H1 (cell line): ENCODE data around the gene RPA3. TPM values are rescaled to one million over a fixed set of nuclear protein-coding genes. Genes with fewer than 3 reads are reported as not detected.

ENCODE experiments used
- CTCF ChIA-PET: fragments of 300-600 bp; sonication (Branson Sonifier 250); formaldehyde crosslinking; loops from one replicate; lab custom pipeline; 2021; ENCODE audit not compliant: partially characterized antibody; lab: Charles Lee
- POLR2A ChIA-PET: fragments of 300-600 bp; sonication (Branson Sonifier 250); formaldehyde crosslinking; loops from one replicate; lab custom pipeline; 2021; ENCODE audit warnings: inconsistent platforms; ENCODE audit not compliant: partially characterized antibody; lab: Charles Lee
- DNase-seq, 2 experiments: peaks; one replicate each; pipeline versions ENCODE4 v3.0.0 to v3.0.0-alpha.2; 2010 to 2022; ENCODE audit warnings: low spot score in 2 of 2, low read depth in 1 of 2, mixed read lengths in 1 of 2
- FAIRE-seq: peaks from 2 replicates; lab custom pipeline; 2011; peaks lifted over from hg19 to GRCh38; lab: Jason Lieb, UNC
- H2AFZ ChIP-seq: 2 replicates; pipeline ENCODE4 v1.8.1; 2012; ENCODE audit warnings: low read length, inconsistent platforms
- H2AK5ac ChIP-seq: 2 replicates; pipeline ENCODE4 v1.6.1; 2013; ENCODE audit warnings: low read depth, low read length
- H2BK120ac ChIP-seq: replicated peaks from 2 replicates; pipeline ENCODE3; 2013; ENCODE audit warnings: low read depth, low read length, inconsistent platforms
- H2BK12ac ChIP-seq: 2 replicates; pipeline ENCODE4 v1.6.1; 2013; ENCODE audit warnings: low read depth, low read length
- H2BK15ac ChIP-seq: 2 replicates; pipeline ENCODE4 v1.6.1; 2013; ENCODE audit warnings: low read length
- H2BK20ac ChIP-seq: 2 replicates; pipeline ENCODE4 v1.6.1; 2013; ENCODE audit warnings: low read length
- H2BK5ac ChIP-seq: 2 replicates; pipeline ENCODE4 v1.6.1; 2013; ENCODE audit warnings: low read depth, low read length
- H3K14ac ChIP-seq: 2 replicates; pipeline ENCODE4 v1.6.1; 2013; ENCODE audit warnings: inconsistent platforms; ENCODE audit not compliant: insufficient read length
- H3K18ac ChIP-seq: 2 replicates; pipeline ENCODE4 v1.6.1; 2013; ENCODE audit warnings: low read length; ENCODE audit errors: extremely low read depth
- H3K23ac ChIP-seq: 2 replicates; pipeline ENCODE4 v1.6.1; 2013; ENCODE audit warnings: inconsistent platforms; ENCODE audit not compliant: insufficient read length
- H3K23me2 ChIP-seq: 2 replicates; pipeline ENCODE4 v1.6.1; 2013; ENCODE audit warnings: low read depth, low read length
- H3K27ac ChIP-seq: 2 replicates; pipeline ENCODE4 v1.6.1; 2011; ENCODE audit warnings: low read depth, low read length, inconsistent platforms
- H3K27me3 ChIP-seq, 4 experiments: replicated peaks in 1 of 4; 1 replicate in 1 of 4; 2 replicates in 3 of 4; pipeline versions ENCODE4 v1.6.1 to v1.8.1; 2011 to 2013; ENCODE audit warnings: low read length in 3 of 4, mild to moderate bottlenecking in 3 of 4, inconsistent platforms in 2 of 4, mixed read lengths in 2 of 4, moderate library complexity in 1 of 4; ENCODE audit not compliant: control insufficient read depth in 3 of 4, insufficient read depth in 3 of 4; ENCODE audit errors: extremely low read depth in 1 of 4
- H3K36me3 ChIP-seq, 4 experiments: 2 replicates each; pipeline versions ENCODE4 v1.6.1 to v1.8.1; 2011 to 2013; ENCODE audit warnings: mild to moderate bottlenecking in 4 of 4, low read length in 3 of 4, moderate library complexity in 2 of 4, control low read depth in 1 of 4, inconsistent platforms in 1 of 4; ENCODE audit not compliant: insufficient read depth in 4 of 4, control insufficient read depth in 2 of 4
- H3K4ac ChIP-seq: replicated peaks from 2 replicates; pipeline ENCODE3; 2013; ENCODE audit warnings: low read length, low read depth, mixed read lengths, inconsistent platforms; ENCODE audit not compliant: insufficient read length
- H3K4me1 ChIP-seq, 4 experiments: replicated peaks in 1 of 4; 1 replicate in 1 of 4; 2 replicates in 3 of 4; pipeline versions ENCODE4 v1.6.1 to v1.8.1; 2011 to 2013; ENCODE audit warnings: low read length in 3 of 4, inconsistent platforms in 2 of 4, mixed read lengths in 1 of 4; ENCODE audit not compliant: insufficient read depth in 4 of 4, control insufficient read depth in 3 of 4
- H3K4me2 ChIP-seq, 2 experiments: 2 replicates each; pipeline versions ENCODE4 v1.6.1 to v1.8.1; 2011 to 2013; ENCODE audit warnings: low read depth in 2 of 2, low read length in 2 of 2, control low read depth in 1 of 2, inconsistent platforms in 1 of 2, mild to moderate bottlenecking in 1 of 2; ENCODE audit not compliant: insufficient read depth in 1 of 2
- H3K4me3 ChIP-seq, 4 experiments: fragments of 200-600, 300-600 bp in 1 of 4; sonication (generic), shearing (Covaris generic), sonication (Bioruptor Twin) in 1 of 4; 2 replicates each; pipeline versions ENCODE4 v1.5.1 to v1.8.1; 2011 to 2016; ENCODE audit warnings: low read length in 4 of 4, low read depth in 3 of 4, control low read depth in 2 of 4, inconsistent platforms in 2 of 4, mild to moderate bottlenecking in 2 of 4, mixed read lengths in 1 of 4, moderate library complexity in 1 of 4; ENCODE audit not compliant: insufficient read depth in 2 of 4; ENCODE audit errors: extremely low read depth in 1 of 4
- H3K56ac ChIP-seq: replicated peaks from 2 replicates; pipeline ENCODE3; 2013; ENCODE audit warnings: low read depth, mild to moderate bottlenecking, mixed read lengths, low read length, inconsistent platforms; ENCODE audit not compliant: insufficient read length
- H3K79me1 ChIP-seq: 2 replicates; pipeline ENCODE4 v1.6.1; 2013; ENCODE audit warnings: low read depth, low read length, control low read depth
- H3K79me2 ChIP-seq, 2 experiments: 2 replicates each; pipeline versions ENCODE4 v1.6.1 to v1.8.1; 2012 to 2013; ENCODE audit warnings: low read length in 2 of 2, mild to moderate bottlenecking in 2 of 2, inconsistent platforms in 1 of 2; ENCODE audit not compliant: insufficient read depth in 2 of 2, control insufficient read depth in 1 of 2
- H3K9ac ChIP-seq, 4 experiments: replicated peaks in 1 of 4; 1 replicate in 1 of 4; 2 replicates in 3 of 4; pipeline versions ENCODE4 v1.6.1 to v1.8.1; 2011 to 2013; ENCODE audit warnings: low read depth in 3 of 4, low read length in 3 of 4, control low read depth in 2 of 4, mild to moderate bottlenecking in 2 of 4, moderate library complexity in 2 of 4, inconsistent platforms in 1 of 4; ENCODE audit errors: extremely low read depth in 1 of 4
- H3K9me3 ChIP-seq, 2 experiments: 2 replicates each; pipeline versions ENCODE4 v1.6.1 to v1.8.1; 2012 to 2013; ENCODE audit warnings: mild to moderate bottlenecking in 2 of 2, moderate library complexity in 2 of 2, control low read depth in 1 of 2, inconsistent platforms in 1 of 2, low read depth in 1 of 2, low read length in 1 of 2, mixed read lengths in 1 of 2; ENCODE audit not compliant: insufficient read depth in 2 of 2
- H4K20me1 ChIP-seq, 2 experiments: replicated peaks in 1 of 2; 2 replicates each; pipeline versions ENCODE3 to v1.8.1; 2011 to 2013; ENCODE audit warnings: inconsistent platforms in 2 of 2, low read length in 2 of 2, mild to moderate bottlenecking in 1 of 2; ENCODE audit not compliant: insufficient read depth in 2 of 2, control insufficient read depth in 1 of 2
- H4K5ac ChIP-seq: 2 replicates; pipeline ENCODE4 v1.6.1; 2013; ENCODE audit warnings: low read length, low read depth, mixed read lengths, inconsistent platforms; ENCODE audit not compliant: insufficient read length
- H4K8ac ChIP-seq: 2 replicates; pipeline ENCODE4 v1.8.0; 2013; ENCODE audit warnings: mild to moderate bottlenecking, moderate library complexity, low read length, inconsistent platforms; ENCODE audit not compliant: insufficient read depth; ENCODE audit errors: extremely low read depth
- H4K91ac ChIP-seq: replicated peaks from 2 replicates; pipeline ENCODE3; 2013; ENCODE audit warnings: low read length, mixed read lengths, inconsistent platforms; ENCODE audit not compliant: insufficient read length
- BCL11A ChIP-seq, 2 experiments: IDR thresholded peaks; one replicate each; pipeline ENCODE4 v1.6.1; 2011; ENCODE audit warnings: low read depth in 2 of 2, low read length in 2 of 2, mild to moderate bottlenecking in 2 of 2
- CEBPB ChIP-seq: IDR thresholded peaks from 2 replicates; pipeline ENCODE4 v1.6.1; 2012; ENCODE audit warnings: low read depth, low read length
- CHD2 ChIP-seq: IDR thresholded peaks from 2 replicates; pipeline ENCODE4 v1.6.1; 2012; ENCODE audit warnings: low read length, improper control_type of control experiment
- GABPA ChIP-seq: IDR thresholded peaks from 2 replicates; pipeline ENCODE4 v1.6.1; 2011; ENCODE audit warnings: mild to moderate bottlenecking, low read length, moderate library complexity, borderline replicate concordance; ENCODE audit not compliant: insufficient read depth
- JUND ChIP-seq: IDR thresholded peaks from 2 replicates; pipeline ENCODE4 v1.6.1; 2011; ENCODE audit warnings: mild to moderate bottlenecking, improper control_type of control experiment, low read length
- KDM1A ChIP-seq: fragments of 200-600, 300-600 bp; sonication (generic); IDR thresholded peaks from 2 replicates; pipeline ENCODE4 v1.7.1; 2016; ENCODE audit warnings: mild to moderate bottlenecking, low read length, borderline replicate concordance
- NANOG ChIP-seq: IDR thresholded peaks from 2 replicates; pipeline ENCODE4 v1.6.1; 2011; ENCODE audit warnings: low read length, low read depth, mild to moderate bottlenecking, inconsistent platforms; ENCODE audit not compliant: insufficient read depth, poor library complexity, severe bottlenecking
- POLR2A ChIP-seq, 2 experiments: IDR thresholded peaks; 1 replicate in 1 of 2; 2 replicates in 1 of 2; pipeline ENCODE4 v1.6.1; 2011; ENCODE audit warnings: low read depth in 2 of 2, low read length in 2 of 2, mild to moderate bottlenecking in 2 of 2; ENCODE audit errors: control extremely low read depth in 1 of 2
- RBBP5 ChIP-seq: IDR thresholded peaks from 2 replicates; pipeline ENCODE4 v1.7.1; 2012; ENCODE audit warnings: low read depth, mild to moderate bottlenecking, inconsistent platforms, low read length, moderate library complexity, borderline replicate concordance
- TBP ChIP-seq: IDR thresholded peaks from 2 replicates; pipeline ENCODE4 v1.6.1; 2011; ENCODE audit warnings: low read depth, low read length, improper control_type of control experiment
- WGBS, 2 experiments: shearing (Covaris generic) in 1 of 2; methylation state at CpG; one replicate each; pipeline versions ENCODE4 v1.1.6 to v1.1.7; 2013 to 2015; ENCODE audit warnings: low lambda C conversion rate in 2 of 2, mixed read lengths in 2 of 2, inconsistent platforms in 1 of 2, low coverage in 1 of 2, missing lambda C conversion rate in 1 of 2; ENCODE audit not compliant: insufficient replicate concordance in 2 of 2, insufficient coverage in 1 of 2, insufficient read length in 1 of 2; ENCODE audit errors: extremely low coverage in 1 of 2, missing lambda C conversion rate in 1 of 2; 5-methylcytosine and 5-hydroxymethylcytosine counted together
- polyA plus RNA-seq, 7 experiments: library from polyadenylated mRNA; depleted of rRNA in 3 of 7; stranded (reverse) in 5 of 7; unstranded in 2 of 7; fragments of >200 nt in 5 of 7; fragments of 200-250 nt in 2 of 7; gene quantifications; 1 replicate in 5 of 7; 2 replicates in 1 of 7; 4 replicates in 1 of 7; pipeline versions ENCODE4 v1.2.1 to v1.2.3, GENCODE V29; 2011 to 2013; ENCODE audit warnings: missing spikeins in 2 of 7, mixed read lengths in 2 of 7
- total RNA-seq: library from RNA; stranded (reverse); fragmentation: NEBNext Ultra II Directional; extraction: Animal tissue kit (Norgen Biotek cat#: 25700); gene quantifications from 2 replicates; pipeline ENCODE4 v1.2.1, GENCODE V29; 2021

RPA3 gene
- total and polyA plus RNA-seq, 2 of the 8 experiments (the other 6 are each of a cell fraction or from before 2014, with no cell fraction given): 60.2 to 105 TPM

DNA sequence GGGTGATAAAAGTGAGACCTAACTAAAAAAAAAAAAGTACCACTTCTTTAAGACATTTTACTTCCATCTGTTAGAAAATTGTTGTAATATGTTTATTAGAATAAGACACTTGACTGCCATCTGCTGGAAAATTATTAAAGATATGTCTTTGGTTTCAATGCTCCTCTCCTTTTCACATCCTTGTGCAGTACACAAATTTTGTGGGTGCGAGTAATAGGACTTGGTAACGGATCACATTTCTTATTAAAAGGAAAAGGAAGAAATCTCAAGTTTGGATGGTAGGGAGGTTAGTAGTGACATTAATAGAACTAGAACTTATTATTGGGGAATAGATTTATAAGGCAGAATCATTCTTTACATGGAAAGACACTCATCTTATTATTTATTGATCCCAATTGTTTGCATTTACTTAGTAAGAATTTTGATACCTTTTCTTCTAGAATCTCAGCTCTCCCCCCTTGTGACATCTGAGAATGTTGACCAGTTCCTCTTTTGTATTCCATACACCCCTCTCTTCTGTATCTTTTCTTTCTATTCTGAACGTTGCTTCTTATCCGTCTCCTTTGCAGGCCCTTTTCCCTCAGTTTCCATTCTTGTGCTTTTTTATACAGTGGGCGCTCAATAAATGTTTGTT is 43.0 kb upstream of the RPA3 start:
- CTCF ChIA-PET: interaction anchor here (0.7 to 1.3 kb wide), 3 partner anchors 80 to 158 kb away, joined by 3 read pairs; no protein-coding TSS in a partner anchor
- POLR2A ChIA-PET: no interaction called here

More for the DNA sequence above, 43.0 kb upstream of the RPA3 start:
- Histone ChIP-seq H3K9ac (no peak overlapping the region), H3K9me3 (no peaks in the 10 kb centered on the region), H3K18ac (no peak overlapping the region), H2BK120ac (no peak overlapping the region), H2BK15ac (no peak overlapping the region), H3K79me2 (no peaks in the 10 kb centered on the region), H2BK12ac (no peak overlapping the region), H4K20me1 (no peaks in the 10 kb centered on the region), H2AK5ac (no peak overlapping the region), H3K27me3 (peaks cover 0 to 1% (median 0%) of the 10 kb centered on the region in 4 experiments; a peak in 1 of 7 replicates), H2BK5ac (no peak overlapping the region), H4K5ac (no peak overlapping the region), H3K79me1 (no peaks in the 10 kb centered on the region), H3K56ac (no peak overlapping the region), H3K23ac (no peak overlapping the region), H3K14ac (no peak overlapping the region), H3K23me2 (no peaks in the 10 kb centered on the region), H3K36me3 (no peaks in the 10 kb centered on the region), H3K4me1 (no peaks in the 10 kb centered on the region), H3K4me2 (no peak overlapping the region), H3K4me3 (no peak overlapping the region), H4K8ac (no peak overlapping the region), H3K4ac (no peak overlapping the region), H2BK20ac (no peak overlapping the region), H4K91ac (no peak overlapping the region), H3K27ac (no peak overlapping the region), H2AFZ (no peak overlapping the region)
- DNase-seq (no peak), FAIRE-seq (no peak)
- WGBS, 2 experiments: 93% methylated on average over 5 of the region's 5 CpGs; no CpG with 5 or more reads in 1 of the 2 experiments
- TF ChIP-seq RBBP5: no peak
- no peak for TF ChIP-seq CEBPB
- TF ChIP-seq TBP: no peak
- TF ChIP-seq JUND: no peak
- TF ChIP-seq POLR2A (IDR thresholded peaks at IDR 0.05; ENCODE audit: control extremely low read depth in 1 of 2, low read depth in 2 of 2, low read length in 2 of 2): no peak
- TF ChIP-seq KDM1A: no peak
- TF ChIP-seq NANOG: no peak
- no peak for TF ChIP-seq GABPA
- no peak for TF ChIP-seq BCL11A (IDR thresholded peaks at IDR 0.05; ENCODE audit: low read depth in 2 of 2, low read length in 2 of 2)
- TF ChIP-seq CHD2: no peak
